WERI-Rb-1 (cell line): ENCODE measurements around the gene P2RY8.

Experiments used
- DNase-seq: peaks from one replicate; pipeline ENCODE4 v3.0.0-alpha.2; 2020
- H3K27ac ChIP-seq: fragments of 250-450 bp; sonication (Bioruptor Pico); 2 replicates; pipeline ENCODE4 v1.5.1; 2020; ENCODE audit warnings: mild to moderate bottlenecking, moderate library complexity
- H3K27me3 ChIP-seq: fragments of 250-450 bp; sonication (Bioruptor Pico); 2 replicates; pipeline ENCODE4 v1.5.1; 2021; ENCODE audit warnings: mild to moderate bottlenecking, low read depth, moderate library complexity; ENCODE audit not compliant: insufficient read depth, severe bottlenecking
- H3K36me3 ChIP-seq: fragments of 250-450 bp; sonication (Bioruptor Pico); 2 replicates; pipeline ENCODE4 v1.5.1; 2020; ENCODE audit warnings: mild to moderate bottlenecking, moderate library complexity
- H3K4me3 ChIP-seq: 2 replicates; pipeline ENCODE4 v1.5.1; 2011; ENCODE audit warnings: low read depth, mild to moderate bottlenecking, control low read depth, low read length
- H3K9me3 ChIP-seq: fragments of 250-450 bp; sonication (Bioruptor Pico); 2 replicates; pipeline ENCODE4 v1.5.1; 2021; ENCODE audit warnings: mild to moderate bottlenecking, moderate library complexity; ENCODE audit not compliant: severe bottlenecking
- TF ChIP-seq, protein P1 (sequence below): IDR thresholded peaks from 2 replicates; pipeline ENCODE4 v1.5.1; 2011; ENCODE audit warnings: low read depth, mild to moderate bottlenecking, control low read depth, inconsistent platforms, low read length

The P2RY8 gene

GRCh38 chrX:1534301-1535168 is 2.5 kb downstream of the P2RY8 start:
- no peak overlapping the region for H3K4me3 ChIP-seq
- no peaks in the 10 kb centered on the region for H3K36me3 ChIP-seq
- no peaks in the 10 kb centered on the region for H3K27me3 ChIP-seq
- no peaks in the 10 kb centered on the region for H3K9me3 ChIP-seq
- TF ChIP-seq, protein P1, sequence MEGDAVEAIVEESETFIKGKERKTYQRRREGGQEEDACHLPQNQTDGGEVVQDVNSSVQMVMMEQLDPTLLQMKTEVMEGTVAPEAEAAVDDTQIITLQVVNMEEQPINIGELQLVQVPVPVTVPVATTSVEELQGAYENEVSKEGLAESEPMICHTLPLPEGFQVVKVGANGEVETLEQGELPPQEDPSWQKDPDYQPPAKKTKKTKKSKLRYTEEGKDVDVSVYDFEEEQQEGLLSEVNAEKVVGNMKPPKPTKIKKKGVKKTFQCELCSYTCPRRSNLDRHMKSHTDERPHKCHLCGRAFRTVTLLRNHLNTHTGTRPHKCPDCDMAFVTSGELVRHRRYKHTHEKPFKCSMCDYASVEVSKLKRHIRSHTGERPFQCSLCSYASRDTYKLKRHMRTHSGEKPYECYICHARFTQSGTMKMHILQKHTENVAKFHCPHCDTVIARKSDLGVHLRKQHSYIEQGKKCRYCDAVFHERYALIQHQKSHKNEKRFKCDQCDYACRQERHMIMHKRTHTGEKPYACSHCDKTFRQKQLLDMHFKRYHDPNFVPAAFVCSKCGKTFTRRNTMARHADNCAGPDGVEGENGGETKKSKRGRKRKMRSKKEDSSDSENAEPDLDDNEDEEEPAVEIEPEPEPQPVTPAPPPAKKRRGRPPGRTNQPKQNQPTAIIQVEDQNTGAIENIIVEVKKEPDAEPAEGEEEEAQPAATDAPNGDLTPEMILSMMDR = no peak
- DNase-seq = peak; percentile 42
- no peak overlapping the region for H3K27ac ChIP-seq

- H3K27me3 ChIP-seq = no peaks in the 10 kb centered on the region
- no peak overlapping the region for H3K27ac ChIP-seq
- TF ChIP-seq, protein P1 = no peak
- H3K36me3 ChIP-seq = no peaks in the 10 kb centered on the region
- H3K4me3 ChIP-seq = no peak overlapping the region
- no peaks in the 10 kb centered on the region for H3K9me3 ChIP-seq
- no peak for DNase-seq
These were observed 3.9 kb downstream of the P2RY8 start for GRCh38 chrX:1533058-1533457.

DNA sequence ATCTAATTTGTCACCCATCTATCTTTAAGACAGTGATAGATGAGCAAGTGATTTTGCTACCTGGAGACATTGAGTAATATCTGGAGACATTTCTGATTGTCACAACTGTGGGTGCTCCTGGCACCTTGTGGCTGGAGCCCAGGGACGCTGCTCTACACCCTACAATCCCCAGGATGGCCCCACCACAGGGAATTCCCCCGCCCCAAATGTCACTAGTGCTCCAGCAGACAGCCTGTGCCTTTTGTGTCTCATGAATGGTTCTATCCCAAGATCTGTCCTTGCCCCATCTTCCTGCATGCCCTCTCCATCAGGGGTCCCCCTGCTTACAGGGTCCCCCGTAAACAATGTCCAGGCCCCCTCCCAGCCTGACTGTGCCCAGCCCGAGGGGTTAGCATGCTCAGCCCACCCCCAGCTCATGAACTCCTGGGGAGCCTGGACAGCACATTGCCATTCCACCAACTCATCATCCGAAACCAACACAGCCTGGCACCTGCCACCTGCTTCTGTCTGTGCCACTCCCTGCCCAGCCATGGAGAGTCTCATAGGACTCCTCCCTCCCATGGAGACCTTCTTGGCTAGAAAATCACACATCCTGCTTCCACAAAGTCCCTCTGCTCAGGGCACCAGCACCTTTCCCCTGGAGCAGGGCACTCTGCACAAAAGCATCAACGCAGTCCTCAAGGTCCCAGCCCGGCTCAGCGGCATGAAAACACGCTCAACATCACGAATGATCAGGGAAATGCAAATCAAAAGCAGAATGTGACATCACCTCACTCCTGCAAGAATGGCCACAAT is 5.7 kb downstream of the P2RY8 start:
- no peaks in the 10 kb centered on the region for H3K36me3 ChIP-seq

DNA sequence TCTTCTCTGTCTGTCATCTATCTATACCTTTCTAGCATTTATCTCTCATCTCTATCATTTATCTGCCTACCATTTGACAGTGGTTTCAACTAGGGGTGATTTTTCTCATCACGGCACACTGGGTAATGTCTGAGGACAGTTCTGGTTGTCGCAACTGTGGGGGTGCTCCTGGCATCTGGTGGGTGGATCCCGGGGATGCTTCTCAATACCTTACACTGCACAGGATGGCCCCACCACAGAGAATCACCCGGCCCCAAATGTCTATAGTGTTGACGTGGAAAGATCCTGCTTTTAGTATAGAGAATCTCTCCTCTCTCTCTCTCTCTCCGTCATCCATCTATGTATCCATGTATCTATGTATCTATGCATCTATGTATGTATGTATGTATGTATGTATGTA is 7.2 kb downstream of the P2RY8 start:
- H3K4me3 ChIP-seq = no peak overlapping the region
- H3K9me3 ChIP-seq = peaks cover 2% of the 10 kb centered on the region
- TF ChIP-seq, protein P1 = no peak
- H3K27ac ChIP-seq = no peak overlapping the region
- DNase-seq = no peak
- H3K27me3 ChIP-seq = no peaks in the 10 kb centered on the region
- H3K36me3 ChIP-seq = no peaks in the 10 kb centered on the region

More for the DNA sequence above, 5.7 kb downstream of the P2RY8 start:
- no peak overlapping the region for H3K4me3 ChIP-seq
- no peak for DNase-seq
- no peak overlapping the region for H3K27ac ChIP-seq
- peaks cover 2% of the 10 kb centered on the region for H3K9me3 ChIP-seq
- H3K27me3 ChIP-seq = no peaks in the 10 kb centered on the region
- TF ChIP-seq, protein P1 = no peak

GRCh38 chrX:1529328-1529727 is 7.7 kb downstream of the P2RY8 start:
- no peaks in the 10 kb centered on the region for H3K36me3 ChIP-seq

More at GRCh38 chrX:1529328-1529727, 7.7 kb downstream of the P2RY8 start:
- Histone ChIP-seq H3K27ac (no peak overlapping the region), H3K9me3 (peaks cover 2% of the 10 kb centered on the region), H3K27me3 (no peaks in the 10 kb centered on the region), H3K4me3 (no peak overlapping the region)
- DNase-seq = no peak
- TF ChIP-seq, protein P1 = no peak
